H1 (cell line): ENCODE data around the gene MTCH2. TPM values are rescaled to one million over a fixed set of nuclear protein-coding genes. Genes with fewer than 3 reads are reported as not detected.
A peak's percentile ranks its signal among the peaks of the same experiment; 100 is the strongest.

Experiments used
- BRCA1 ChIP-seq: IDR thresholded peaks from 2 replicates; pipeline ENCODE4 v1.6.1; 2012; ENCODE audit warnings: low read depth, low read length, improper control_type of control experiment
- CTBP2 ChIP-seq: IDR thresholded peaks from 2 replicates; pipeline ENCODE4 v1.7.0; 2011; ENCODE audit warnings: borderline replicate concordance, mild to moderate bottlenecking, moderate library complexity, mixed read lengths, low read length; ENCODE audit not compliant: insufficient read depth, insufficient read length
- GTF2F1 ChIP-seq: IDR thresholded peaks from 2 replicates; pipeline ENCODE4 v1.6.1; 2012; ENCODE audit warnings: low read depth, low read length, improper control_type of control experiment, borderline replicate concordance
- HDAC6 ChIP-seq: IDR thresholded peaks from one replicate; pipeline ENCODE4 v1.7.1; 2012; ENCODE audit warnings: low read depth, mild to moderate bottlenecking, inconsistent platforms, low read length, moderate library complexity
- KDM1A ChIP-seq: fragments of 200-600, 300-600 bp; sonication (generic); IDR thresholded peaks from 2 replicates; pipeline ENCODE4 v1.7.1; 2016; ENCODE audit warnings: mild to moderate bottlenecking, low read length, borderline replicate concordance
- NANOG ChIP-seq: IDR thresholded peaks from 2 replicates; pipeline ENCODE4 v1.6.1; 2011; ENCODE audit warnings: low read length, low read depth, mild to moderate bottlenecking, inconsistent platforms; ENCODE audit not compliant: insufficient read depth, poor library complexity, severe bottlenecking
- POLR2A ChIP-seq, 2 experiments: IDR thresholded peaks; 1 replicate in 1 of 2; 2 replicates in 1 of 2; pipeline ENCODE4 v1.6.1; 2011; ENCODE audit warnings: low read depth in 2 of 2, low read length in 2 of 2, mild to moderate bottlenecking in 2 of 2; ENCODE audit errors: control extremely low read depth in 1 of 2
- POU5F1 ChIP-seq: IDR thresholded peaks from 2 replicates; pipeline ENCODE4 v1.6.1; 2011; ENCODE audit warnings: low read depth, mild to moderate bottlenecking, low read length, moderate library complexity
- SIN3A ChIP-seq, 2 experiments: IDR thresholded peaks in 1 of 2; conservative IDR thresholded peaks in 1 of 2; 2 replicates each; pipeline ENCODE4 v1.6.1; 2011 to 2012; ENCODE audit warnings: low read length in 2 of 2, improper control_type of control experiment in 1 of 2, low read depth in 1 of 2, mild to moderate bottlenecking in 1 of 2
- SP4 ChIP-seq: IDR thresholded peaks from 2 replicates; pipeline ENCODE4 v1.6.1; 2012; ENCODE audit warnings: low read length, inconsistent platforms
- polyA plus RNA-seq, 7 experiments: library from polyadenylated mRNA; depleted of rRNA in 3 of 7; stranded (reverse) in 5 of 7; unstranded in 2 of 7; fragments of >200 nt in 5 of 7; fragments of 200-250 nt in 2 of 7; gene quantifications; 1 replicate in 5 of 7; 2 replicates in 1 of 7; 4 replicates in 1 of 7; pipeline versions ENCODE4 v1.2.1 to v1.2.3, GENCODE V29; 2011 to 2013; ENCODE audit warnings: missing spikeins in 2 of 7, mixed read lengths in 2 of 7
- total RNA-seq: library from RNA; stranded (reverse); fragmentation: NEBNext Ultra II Directional; extraction: Animal tissue kit (Norgen Biotek cat#: 25700); gene quantifications from 2 replicates; pipeline ENCODE4 v1.2.1, GENCODE V29; 2021
- TF ChIP-seq, protein P1 (sequence below): IDR thresholded peaks from 2 replicates; pipeline ENCODE4 v1.6.1; 2011; ENCODE audit warnings: low read depth, mild to moderate bottlenecking, low read length; ENCODE audit not compliant: insufficient read depth

The MTCH2 gene
- total and polyA plus RNA-seq, 2 of the 8 experiments (the other 6 are each of a cell fraction or from before 2014, with no cell fraction given): 157 to 171 TPM

DNA sequence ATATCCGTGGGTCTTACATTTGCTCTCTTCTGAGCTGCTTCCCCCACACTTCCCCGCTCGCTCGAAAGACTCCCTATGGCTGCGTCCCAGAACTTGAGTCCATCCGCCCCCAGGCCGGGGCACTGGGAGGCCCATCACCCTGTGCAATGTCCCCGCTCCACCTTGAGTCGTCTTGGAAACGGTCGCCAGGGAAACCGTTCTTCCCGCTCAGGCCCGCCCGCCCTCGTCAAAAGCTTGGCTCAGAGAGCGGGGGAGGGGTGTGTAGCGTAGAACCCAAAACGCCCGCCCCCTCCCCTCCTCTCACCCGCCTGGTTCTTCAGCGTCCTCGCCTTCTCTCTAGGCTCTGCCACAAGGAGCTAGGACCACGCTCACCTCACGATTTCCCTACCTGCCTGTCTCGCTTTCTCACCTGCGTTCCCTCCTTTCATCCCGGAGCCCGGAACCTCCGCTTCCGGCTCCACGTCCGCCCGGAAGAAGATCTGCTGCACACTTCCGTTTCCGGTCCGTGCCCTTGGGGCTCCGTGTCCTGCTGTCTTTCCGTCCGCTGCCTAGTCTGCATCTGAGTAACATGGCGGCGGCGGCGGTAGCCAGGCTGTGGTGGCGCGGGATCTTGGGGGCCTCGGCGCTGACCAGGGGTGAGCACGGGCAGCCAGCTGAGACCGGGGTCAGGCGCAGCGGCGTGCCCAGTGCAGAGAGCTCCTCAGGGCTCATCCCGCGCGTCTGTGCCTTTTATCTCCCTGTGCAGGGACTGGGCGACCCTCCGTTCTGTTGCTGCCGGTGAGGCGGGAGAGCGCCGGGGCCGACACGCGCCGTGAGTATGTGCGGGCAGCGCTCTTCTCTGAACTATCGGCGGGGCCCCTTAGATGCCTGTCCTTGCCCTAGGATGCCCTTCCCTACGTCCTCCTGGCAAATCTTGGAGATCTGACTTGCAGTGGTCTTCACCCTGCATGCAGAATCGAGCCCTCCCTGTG lies 63.5 kb downstream of the MTCH2 start, which contains the start of the genes KBTBD4 and NDUFS3 (continued):
- TF ChIP-seq SP4 (peak; percentile 74; the same call in 1 of the 2 replicates), POLR2A (IDR thresholded peaks at IDR 0.05; ENCODE audit: control extremely low read depth in 1 of 2, low read depth in 2 of 2, low read length in 2 of 2) (peak; percentile 38 to 91), GTF2F1 (peak; percentile 92), SIN3A (conservative IDR thresholded peaks at IDR 0.05 in 1 of 2, IDR thresholded peaks at IDR 0.05 in 1 of 2; ENCODE audit: low read depth in 1 of 2, low read length in 2 of 2) (peak; percentile 88 to 99), KDM1A (peak; percentile 15; the same call in 1 of the 2 replicates), POU5F1 (no peak), NANOG (no peak), BRCA1 (0 out of 2 replicates have a peak, but pooled peaks have one; percentile 30), CTBP2 (peak; percentile 86), HDAC6 (no peak)
- TF ChIP-seq, protein P1, sequence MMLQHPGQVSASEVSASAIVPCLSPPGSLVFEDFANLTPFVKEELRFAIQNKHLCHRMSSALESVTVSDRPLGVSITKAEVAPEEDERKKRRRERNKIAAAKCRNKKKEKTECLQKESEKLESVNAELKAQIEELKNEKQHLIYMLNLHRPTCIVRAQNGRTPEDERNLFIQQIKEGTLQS: no peak
